A673 (cell line): ENCODE results near the gene TOMM70. TPM values are rescaled to one million over a fixed set of nuclear protein-coding genes. Genes with fewer than 3 reads are reported as not detected.

Experiments
- BruUV-seq: library from RNA; stranded (reverse); fragments of 400-500 nt; replicated peaks from 2 replicates; lab custom pipeline; 2021; lab: Mats Ljungman, UMichigan
- CTCF ChIA-PET: fragments of 300-600 bp; sonication (Branson Sonifier 250); formaldehyde crosslinking; loops from one replicate; lab custom pipeline; 2022; ENCODE audit warnings: antibody characterized with exemption; lab: Charles Lee
- POLR2A ChIA-PET: fragments of 300-600 bp; sonication (Branson Sonifier 250); formaldehyde crosslinking; loops from one replicate; lab custom pipeline; 2022; ENCODE audit warnings: antibody characterized with exemption; ENCODE audit not compliant: low non-redundant PET; lab: Charles Lee
- DNase-seq: peaks from one replicate; pipeline ENCODE4 v3.0.0-alpha.2; 2015; ENCODE audit warnings: low spot score
- H3K27ac ChIP-seq: fragments of 200-600 bp; sonication (generic); 2 replicates; pipeline ENCODE4 v1.5.1; 2016; ENCODE audit warnings: mixed run types, low read depth, mild to moderate bottlenecking, mixed read lengths, antibody characterized with exemption, low read length; ENCODE audit not compliant: poor library complexity, severe bottlenecking
- H3K27me3 ChIP-seq: fragments of 200-600 bp; sonication (generic); replicated peaks from 2 replicates; pipeline ENCODE4 v1.6.1; 2017; ENCODE audit warnings: mixed run types, low read depth, mild to moderate bottlenecking, mixed read lengths, antibody characterized with exemption, low read length; ENCODE audit not compliant: insufficient read depth, poor library complexity
- H3K36me3 ChIP-seq: fragments of 200-600 bp; sonication (generic); 2 replicates; pipeline ENCODE4 v1.6.1; 2016; ENCODE audit warnings: mixed run types, mild to moderate bottlenecking, mixed read lengths, antibody characterized with exemption, low read length; ENCODE audit not compliant: insufficient read depth, poor library complexity, severe bottlenecking
- H3K4me1 ChIP-seq: fragments of 200-600 bp; sonication (generic); 2 replicates; pipeline ENCODE4 v1.6.1; 2017; ENCODE audit warnings: mixed run types, mild to moderate bottlenecking, mixed read lengths, antibody characterized with exemption, low read length; ENCODE audit not compliant: insufficient read depth, poor library complexity, severe bottlenecking
- H3K4me3 ChIP-seq: fragments of 200-600 bp; sonication (generic); 2 replicates; pipeline ENCODE4 v1.5.1; 2016; ENCODE audit warnings: low read depth, mixed run types, mild to moderate bottlenecking, mixed read lengths, low read length; ENCODE audit not compliant: poor library complexity, severe bottlenecking
- H3K9me3 ChIP-seq: fragments of 200-600 bp; sonication (generic); 2 replicates; pipeline ENCODE4 v1.6.1; 2016; ENCODE audit warnings: mixed run types, low read depth, mild to moderate bottlenecking, mixed read lengths, antibody characterized with exemption, low read length; ENCODE audit not compliant: poor library complexity, severe bottlenecking
- CTCF ChIP-seq: fragments of 300-800, 200-600 bp; sonication (generic); conservative IDR thresholded peaks from 2 replicates; pipeline ENCODE4 v1.5.1; 2017; ENCODE audit warnings: low read depth, mild to moderate bottlenecking, antibody characterized with exemption, low read length, moderate library complexity, mixed read lengths
- EZH2 ChIP-seq: fragments of 200-600 bp; sonication (generic); IDR thresholded peaks from 2 replicates; pipeline ENCODE4 v1.6.1; 2017; ENCODE audit warnings: borderline replicate concordance, low read depth, mild to moderate bottlenecking, mixed read lengths, antibody characterized with exemption, low read length; ENCODE audit not compliant: poor library complexity, severe bottlenecking
- intact Hi-C: fragments of 100-400 bp; cut with micrococcal nuclease; formaldehyde crosslinking; loops from one replicate; pipeline ENCODE4 v1.10.0; 2022; ENCODE audit not compliant: unreplicated experiment
- total RNA-seq: library from RNA; stranded (reverse); gene quantifications from 2 replicates; pipeline ENCODE4 v1.2.3, GENCODE V29; 2021

Gene TOMM70
- total RNA-seq, 1 experiment from 2014 or later = 54.4 TPM

DNA sequence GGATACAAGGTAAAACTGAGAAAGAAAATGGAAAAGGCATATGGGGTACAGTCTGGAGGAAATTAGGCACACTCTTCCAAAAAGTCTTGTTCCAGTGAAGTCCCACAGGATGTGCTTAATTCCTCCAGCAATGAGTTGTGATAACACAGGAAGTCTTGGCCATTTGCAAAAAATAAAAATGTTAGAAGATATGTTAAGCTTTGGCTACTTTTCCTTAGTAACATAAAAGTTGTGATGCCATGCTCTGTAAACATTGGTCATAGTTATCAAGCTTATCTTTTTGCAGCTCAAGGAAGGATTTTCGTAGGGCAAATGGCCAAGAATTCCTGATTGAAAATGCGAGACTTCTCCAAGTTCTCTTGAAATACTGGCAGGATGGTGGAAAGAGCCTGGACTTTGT, 26.8 kb upstream of the TOMM70 start:
- POLR2A ChIA-PET = no interaction called here
- Histone ChIP-seq H3K4me1 (no peaks in the 10 kb centered on the region), H3K27me3 (no peaks in the 10 kb centered on the region), H3K36me3 (no peaks in the 10 kb centered on the region), H3K9me3 (no peaks in the 10 kb centered on the region), H3K4me3 (no peak overlapping the region), H3K27ac (no peak overlapping the region)
- no TSS peak for BruUV-seq
- DNase-seq = no peak
- intact Hi-C loops = no loop called here
- CTCF ChIA-PET = interaction anchor here (0.7 kb wide), 1 partner anchor 101 kb away, joined by 5 read pairs; no protein-coding TSS in a partner anchor
- no peak for TF ChIP-seq CTCF
- no peak for TF ChIP-seq EZH2

DNA sequence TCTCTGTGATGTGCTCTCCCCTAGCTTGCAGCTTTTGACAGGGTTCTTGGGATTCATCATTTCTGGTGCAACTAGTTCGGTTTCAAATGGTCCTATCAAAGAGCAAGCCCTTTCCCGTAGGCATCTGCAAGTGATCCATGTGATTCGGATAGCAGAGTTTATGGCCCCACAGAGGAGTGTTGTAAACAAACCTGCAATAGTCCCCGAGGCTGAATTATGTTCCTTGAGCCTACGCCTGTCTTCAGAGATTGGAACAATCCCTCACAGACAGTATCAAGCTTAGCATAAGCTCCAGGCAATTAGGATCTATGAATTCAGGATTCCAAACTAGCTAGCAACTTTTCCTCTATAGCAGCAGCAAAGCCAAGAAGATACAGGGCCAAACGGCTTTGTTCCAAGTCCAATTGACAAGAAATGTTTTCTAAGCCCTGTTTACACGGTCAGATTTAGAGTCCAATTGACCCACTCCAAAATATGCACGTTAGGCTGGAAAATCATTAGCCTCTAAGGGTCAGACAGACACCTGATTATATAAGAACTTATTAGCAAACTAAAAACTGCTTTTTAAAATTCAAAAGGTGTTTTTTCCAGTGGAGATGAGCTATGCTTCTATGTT, 25.3 kb upstream of the TOMM70 start:
- DNase-seq = no peak
- ChIA-PET POLR2A (no interaction called here), CTCF (no interaction called here)
- Histone ChIP-seq H3K27ac (no peak overlapping the region), H3K4me3 (no peak overlapping the region), H3K9me3 (no peaks in the 10 kb centered on the region), H3K27me3 (no peaks in the 10 kb centered on the region), H3K36me3 (no peaks in the 10 kb centered on the region), H3K4me1 (no peaks in the 10 kb centered on the region)
- intact Hi-C loops = no loop called here
- no peak for TF ChIP-seq EZH2
- no peak for TF ChIP-seq CTCF
- BruUV-seq = no TSS peak

- no peak overlapping the region for H3K27ac ChIP-seq
- POLR2A ChIA-PET = interaction anchor here (0.6 kb wide), 1 partner anchor 51 kb away, joined by 3 read pairs; no protein-coding TSS in a partner anchor
- no peaks in the 10 kb centered on the region for H3K4me1 ChIP-seq
- no peak overlapping the region for H3K4me3 ChIP-seq
- BruUV-seq = no TSS peak
- intact Hi-C loops = no loop called here
- H3K9me3 ChIP-seq = no peaks in the 10 kb centered on the region
- H3K36me3 ChIP-seq = no peaks in the 10 kb centered on the region
- CTCF ChIA-PET = interaction anchor here (0.6 kb wide), 1 partner anchor 1755 kb away, joined by 3 read pairs; no protein-coding TSS in a partner anchor
- TF ChIP-seq EZH2 (no peak), CTCF (no peak)
- no peaks in the 10 kb centered on the region for H3K27me3 ChIP-seq
- DNase-seq = no peak
Measured at GRCh38 chr3:100425316-100425715, 24.4 kb upstream of the TOMM70 start.
